HCT116 (cell line): Measurements from ENCODE around the gene LMAN1L. TPM values are rescaled to one million over a fixed set of nuclear protein-coding genes. Genes with fewer than 3 reads are reported as not detected.

Experiments used
- ATAC-seq: fragments of 200-7000 bp; cut with Tn5 transposase; 2 replicates; pipeline ENCODE4 v1.9.1; 2020; ENCODE audit warnings: mild to moderate bottlenecking, moderate library complexity
- BruUV-seq: library from RNA; stranded (reverse); fragments of 400-500 nt; replicated peaks from 2 replicates; lab custom pipeline; 2021; lab: Mats Ljungman, UMichigan
- CTCF ChIA-PET: fragments of 300-600 bp; sonication (Branson Sonifier 250); formaldehyde crosslinking; loops from one replicate; lab custom pipeline; 2021; ENCODE audit warnings: antibody characterized with exemption; lab: Charles Lee
- POLR2A ChIA-PET: fragments of 300-600, 350-600 bp; sonication (Branson Sonifier 250); formaldehyde crosslinking; loops from one replicate; lab custom pipeline; 2021; ENCODE audit warnings: antibody characterized with exemption; lab: Charles Lee
- RAD21 ChIA-PET, 2 experiments: fragments of 300-600 bp; sonication (Branson Sonifier 250); formaldehyde crosslinking; loops; one replicate each; lab custom pipeline; 2023; ENCODE audit warnings: low total read pairs in 2 of 2; ENCODE audit not compliant: uncharacterized antibody in 2 of 2, unreplicated experiment in 2 of 2, low non-redundant PET in 1 of 2; lab: Charles Lee
- DNase-seq: peaks from one replicate; pipeline ENCODE4 v3.0.0-alpha.2; 2010; ENCODE audit warnings: low read depth, low spot score
- H2AFZ ChIP-seq: fragments of 200-600 bp; shearing (Covaris generic), sonication (generic); 2 replicates; pipeline ENCODE4 v1.6.1; 2017; ENCODE audit warnings: low read depth, mixed run types, mixed read lengths, antibody characterized with exemption, low read length; ENCODE audit not compliant: poor library complexity, severe bottlenecking
- H3K27ac ChIP-seq: 2 replicates; pipeline ENCODE4 v1.5.1; 2012; ENCODE audit warnings: low read depth, low read length
- H3K27me3 ChIP-seq: fragments of 200-600 bp; sonication (generic); 2 replicates; pipeline ENCODE4 v1.6.1; 2016; ENCODE audit warnings: mixed run types, low read length, mixed read lengths; ENCODE audit not compliant: insufficient read depth
- H3K36me3 ChIP-seq, 2 experiments: fragments of 200-500 bp in 1 of 2; fragments of 200-600 bp in 1 of 2; sonication (Bioruptor generic) in 1 of 2; sonication (generic) in 1 of 2; 2 replicates each; pipeline versions ENCODE4 v1.5.1 to v1.6.1; 2014 to 2016; ENCODE audit warnings: low read length in 2 of 2, inconsistent platforms in 1 of 2, mixed read lengths in 1 of 2, mixed run types in 1 of 2; ENCODE audit not compliant: insufficient read depth in 2 of 2, control insufficient read depth in 1 of 2
- H3K4me1 ChIP-seq, 2 experiments: fragments of 200-600 bp in 1 of 2; sonication (generic) in 1 of 2; 2 replicates each; pipeline versions ENCODE4 v1.5.1 to v1.6.1; 2012 to 2017; ENCODE audit warnings: low read length in 2 of 2, inconsistent platforms in 1 of 2, mild to moderate bottlenecking in 1 of 2, mixed read lengths in 1 of 2, mixed run types in 1 of 2, moderate library complexity in 1 of 2; ENCODE audit not compliant: insufficient read depth in 2 of 2, control insufficient read depth in 1 of 2
- H3K4me2 ChIP-seq: fragments of 200-600 bp; sonication (generic); 2 replicates; pipeline ENCODE4 v1.6.1; 2017; ENCODE audit warnings: mixed run types, low read length, mixed read lengths
- H3K4me3 ChIP-seq, 2 experiments: fragments of 200-600 bp in 1 of 2; sonication (generic) in 1 of 2; replicated peaks in 1 of 2; 2 replicates each; pipeline ENCODE4 v1.5.1; 2011 to 2016; ENCODE audit warnings: low read length in 2 of 2, control low read depth in 1 of 2, low read depth in 1 of 2, mild to moderate bottlenecking in 1 of 2, mixed read lengths in 1 of 2, mixed run types in 1 of 2
- H3K79me2 ChIP-seq: fragments of 200-600 bp; sonication (generic); 2 replicates; pipeline ENCODE4 v1.6.1; 2017; ENCODE audit warnings: mild to moderate bottlenecking, mixed run types, low read length, moderate library complexity, mixed read lengths; ENCODE audit not compliant: insufficient read depth
- H3K9ac ChIP-seq: fragments of 200-600 bp; sonication (generic); 2 replicates; pipeline ENCODE4 v1.6.1; 2016; ENCODE audit warnings: low read length, mixed read lengths
- H3K9me2 ChIP-seq: fragments of 200-600 bp; sonication (generic), shearing (Covaris generic); 2 replicates; pipeline ENCODE4 v1.6.1; 2017; ENCODE audit warnings: mixed run types, mild to moderate bottlenecking, moderate library complexity; ENCODE audit not compliant: insufficient read depth
- H3K9me3 ChIP-seq, 2 experiments: fragments of 200-500 bp in 1 of 2; fragments of 200-600 bp in 1 of 2; sonication (Bioruptor generic) in 1 of 2; sonication (generic) in 1 of 2; 2 replicates each; pipeline ENCODE4 v1.6.1; 2014 to 2017; ENCODE audit warnings: low read length in 2 of 2, mixed read lengths in 2 of 2, inconsistent platforms in 1 of 2, low read depth in 1 of 2, mild to moderate bottlenecking in 1 of 2, mixed run types in 1 of 2, moderate library complexity in 1 of 2; ENCODE audit not compliant: control insufficient read depth in 1 of 2, insufficient read depth in 1 of 2
- H4K20me1 ChIP-seq: fragments of 200-600 bp; sonication (generic), shearing (Covaris generic); 2 replicates; pipeline ENCODE4 v1.6.1; 2017; ENCODE audit warnings: mixed run types, mild to moderate bottlenecking, moderate library complexity; ENCODE audit not compliant: insufficient read depth
- CTCF ChIP-seq, 3 experiments: fragments of 200-600 bp in 1 of 3; sonication (generic) in 1 of 3; IDR thresholded peaks in 2 of 3; conservative IDR thresholded peaks in 1 of 3; 2 replicates each; pipeline ENCODE4 v1.5.1; 2012 to 2017; ENCODE audit warnings: low read depth in 2 of 3, low read length in 2 of 3, antibody characterized with exemption in 1 of 3, borderline replicate concordance in 1 of 3, control low read depth in 1 of 3, mild to moderate bottlenecking in 1 of 3, mixed read lengths in 1 of 3, mixed run types in 1 of 3, moderate library complexity in 1 of 3; ENCODE audit not compliant: insufficient read depth in 1 of 3
- REST ChIP-seq: IDR thresholded peaks from 2 replicates; pipeline ENCODE4 v1.6.1; 2012; ENCODE audit warnings: low read depth
- intact Hi-C: fragments of 100-400 bp; cut with micrococcal nuclease; formaldehyde crosslinking; loops from 2 replicates; pipeline ENCODE4 v1.10.0; 2022
- total RNA-seq: library from RNA; stranded (reverse); gene quantifications from one replicate; pipeline ENCODE4 v1.2.1, GENCODE V29; 2021; ENCODE audit not compliant: unreplicated experiment

Gene LMAN1L
- total RNA-seq, 1 experiment from 2014 or later = 0.17 TPM

GRCh38 chr15:74826364-74826819, 13.8 kb downstream of the LMAN1L start, which contains the start of gene CPLX3:
TSS of gene CPLX3 (plus strand) at chr15:74826627. CDS start at chr15:74826704, 77 bp downstream.
- no peaks in the 10 kb centered on the region for H3K9me3 ChIP-seq
- intact Hi-C loops = no loop called here
- no peak within 1 kb of the TSS for H3K4me2 ChIP-seq
- H3K27me3 ChIP-seq = peaks cover 21% of the 10 kb centered on the region; the same call in 1 of the 2 replicates
- ATAC-seq = peak; percentile 63
- RAD21 ChIA-PET = no interaction called here
- CTCF ChIA-PET = interaction anchor here (1.4 to 2.3 kb wide), 2 partner anchors 9 to 55 kb away, joined by 3 to 14 read pairs; no protein-coding TSS in a partner anchor
- no peaks in the 10 kb centered on the region for H3K9me2 ChIP-seq
- no peak within 1 kb of the TSS for H2AFZ ChIP-seq
- TF ChIP-seq CTCF (IDR thresholded peaks at IDR 0.05 in 2 of 3, conservative IDR thresholded peaks at IDR 0.05 in 1 of 3; ENCODE audit: borderline replicate concordance in 1 of 3, insufficient read depth in 1 of 3, low read depth in 2 of 3, low read length in 2 of 3) (no peak), REST (peak; percentile 68; the same call in 1 of the 2 replicates)
- no TSS peak for BruUV-seq
- no peaks in the 10 kb centered on the region for H3K79me2 ChIP-seq
- H3K4me1 ChIP-seq = no peaks in the 10 kb centered on the region
- DNase-seq = no peak
- no peak within 1 kb of the TSS for H3K27ac ChIP-seq
- H3K9ac ChIP-seq = no peak within 1 kb of the TSS
- H3K36me3 ChIP-seq = no peaks in the 10 kb centered on the region
- POLR2A ChIA-PET = no interaction called here
- H4K20me1 ChIP-seq = no peaks in the 10 kb centered on the region
- no peak within 1 kb of the TSS for H3K4me3 ChIP-seq
